Activated naive CD8-positive, alpha-beta T cell treated with anti-CD3 and anti-CD28 coated beads for 36 hours (primary cell): ENCODE results near the gene TMEM131L. TPM values are rescaled to one million over a fixed set of nuclear protein-coding genes. Genes with fewer than 3 reads are reported as not detected.
"Not testable (repeated sequence)": the region's sequence is repeated elsewhere in the genome, so short reads cannot be mapped to it uniquely, and the experiment has no call there.

ENCODE experiments used
- DNase-seq: peaks from one replicate; pipeline ENCODE4 v3.0.0; 2021
- H3K27ac Mint-ChIP-seq: one replicate; pipeline ENCODE4 v1.8.0; 2022; ENCODE audit warnings: mild to moderate bottlenecking, moderate library complexity, mixed read lengths
- H3K27me3 Mint-ChIP-seq: one replicate; pipeline ENCODE4 v1.8.0; 2022; ENCODE audit warnings: mild to moderate bottlenecking, mixed read lengths
- H3K36me3 Mint-ChIP-seq: one replicate; pipeline ENCODE4 v1.8.0; 2021; ENCODE audit warnings: mild to moderate bottlenecking, mixed read lengths
- H3K4me1 Mint-ChIP-seq: one replicate; pipeline ENCODE4 v1.8.0; 2021; ENCODE audit warnings: mixed read lengths
- H3K4me3 Mint-ChIP-seq: one replicate; pipeline ENCODE4 v1.8.0; 2022; ENCODE audit warnings: mild to moderate bottlenecking, moderate library complexity, mixed read lengths
- H3K9me3 Mint-ChIP-seq: one replicate; pipeline ENCODE4 v1.8.0; 2022; ENCODE audit warnings: mixed read lengths
- total RNA-seq, 2 experiments: library from RNA; stranded (reverse); gene quantifications; one replicate each; pipeline ENCODE4 v1.2.3, GENCODE V29; 2021

The TMEM131L gene
- total RNA-seq, 2 experiments from 2014 or later, result 45.4 to 48.1 TPM

DNA sequence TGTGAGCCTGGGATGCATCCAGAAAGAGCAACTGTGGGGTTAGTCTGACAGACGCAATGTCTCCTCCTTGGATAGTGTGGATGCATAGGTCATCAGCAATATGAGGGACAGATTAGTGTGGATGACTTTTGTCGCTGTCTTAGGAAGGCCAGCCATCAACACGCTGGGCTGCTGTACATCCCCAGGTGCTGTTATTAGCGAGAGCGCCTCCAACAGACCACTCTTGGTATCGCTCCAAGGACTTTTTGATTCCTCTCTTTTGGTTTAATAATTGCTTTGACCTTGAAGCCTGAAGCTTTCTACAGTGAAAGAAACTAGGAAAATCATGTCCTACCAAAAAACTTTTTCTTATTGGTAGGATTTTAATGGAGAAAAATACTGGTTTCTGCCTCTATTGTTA lies 76.7 kb downstream of the TMEM131L start:
- no peak for DNase-seq
- Mint-ChIP-seq H3K4me3 (no peak overlapping the region), H3K9me3 (no peaks in the 10 kb centered on the region), H3K27me3 (no peaks in the 10 kb centered on the region), H3K36me3 (peaks cover 39% of the 10 kb centered on the region), H3K4me1 (peaks cover 52% of the 10 kb centered on the region), H3K27ac (peak overlapping the region; percentile 4)

DNA sequence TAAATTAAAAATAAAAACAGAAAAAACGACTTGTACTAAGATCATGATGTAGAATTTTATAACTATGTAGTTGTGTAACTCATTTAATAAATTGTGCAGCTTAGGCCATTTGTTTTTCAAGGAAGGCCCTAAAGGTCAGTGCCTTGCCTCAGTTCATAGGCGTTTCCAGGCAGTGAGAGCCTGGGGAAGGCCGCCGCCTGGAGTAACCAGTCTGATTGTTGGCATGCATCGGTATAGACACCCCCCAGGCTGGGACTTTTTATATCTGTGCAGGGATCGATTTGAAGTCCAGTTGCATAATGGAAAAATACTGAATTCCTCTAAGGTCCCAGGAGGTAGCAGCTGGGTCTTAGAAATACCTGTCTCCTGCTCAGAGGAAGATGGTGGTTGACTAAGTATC lies 77.2 kb downstream of the TMEM131L start:
- peaks cover 36% of the 10 kb centered on the region for H3K36me3 Mint-ChIP-seq
- no peak overlapping the region for H3K4me3 Mint-ChIP-seq
- peaks cover 50% of the 10 kb centered on the region for H3K4me1 Mint-ChIP-seq
- no peaks in the 10 kb centered on the region for H3K27me3 Mint-ChIP-seq
- no peak for DNase-seq
- H3K27ac Mint-ChIP-seq, result no peak overlapping the region
- H3K9me3 Mint-ChIP-seq, result no peaks in the 10 kb centered on the region

- H3K27ac Mint-ChIP-seq, result no peak overlapping the region
- no peak for DNase-seq
- H3K4me1 Mint-ChIP-seq, result peaks cover 45% of the 10 kb centered on the region
- no peak overlapping the region for H3K4me3 Mint-ChIP-seq
- H3K36me3 Mint-ChIP-seq, result peaks cover 36% of the 10 kb centered on the region
- no peaks in the 10 kb centered on the region for H3K27me3 Mint-ChIP-seq
- H3K9me3 Mint-ChIP-seq, result no peaks in the 10 kb centered on the region
Observed at GRCh38 chr4:153545822-153546221, 79.7 kb downstream of the TMEM131L start.

- H3K9me3 Mint-ChIP-seq, result no peaks in the 10 kb centered on the region
- H3K27me3 Mint-ChIP-seq, result no peaks in the 10 kb centered on the region
- peaks cover 39% of the 10 kb centered on the region for H3K36me3 Mint-ChIP-seq
- no peak overlapping the region for H3K4me3 Mint-ChIP-seq
- peaks cover 41% of the 10 kb centered on the region for H3K4me1 Mint-ChIP-seq
- DNase-seq, result no peak
- no peak overlapping the region for H3K27ac Mint-ChIP-seq
Observed at GRCh38 chr4:153546280-153546679, 80.1 kb downstream of the TMEM131L start.

- DNase-seq, result no peak
- Mint-ChIP-seq H3K4me1 (peaks cover 32% of the 10 kb centered on the region), H3K27ac (no peak overlapping the region), H3K4me3 (no peak overlapping the region), H3K36me3 (peaks cover 30% of the 10 kb centered on the region), H3K27me3 (no peaks in the 10 kb centered on the region), H3K9me3 (no peaks in the 10 kb centered on the region)
Observed at GRCh38 chr4:153547520-153547919, 81.4 kb downstream of the TMEM131L start.

DNA sequence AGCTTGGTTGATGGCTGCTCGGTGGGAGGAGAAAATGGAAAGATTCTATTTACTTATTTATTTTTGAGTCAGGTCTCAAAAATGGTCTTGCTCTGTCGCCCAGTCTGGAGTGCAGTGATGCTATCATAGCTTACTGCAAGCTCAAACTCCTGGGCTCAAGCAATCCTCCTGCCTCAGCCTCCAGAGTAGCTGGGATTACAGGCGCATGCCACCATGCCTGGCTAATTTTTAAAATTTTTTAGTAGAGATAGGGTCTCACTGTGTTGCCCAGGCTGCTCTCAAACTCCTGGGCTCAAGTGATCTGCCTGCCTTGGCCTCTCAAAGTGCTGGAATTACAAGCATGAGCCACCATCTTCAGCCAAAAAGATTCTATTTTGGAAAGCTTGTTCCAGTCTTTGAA lies 82.7 kb downstream of the TMEM131L start:
- H3K27ac Mint-ChIP-seq, result peak overlapping the region; percentile 52
- not testable (repeated sequence) for DNase-seq, H3K4me3 Mint-ChIP-seq, H3K9me3 Mint-ChIP-seq, H3K27me3 Mint-ChIP-seq
- H3K36me3 Mint-ChIP-seq, result peaks cover 24% of the 10 kb centered on the region
- peaks cover 37% of the 10 kb centered on the region for H3K4me1 Mint-ChIP-seq

DNA sequence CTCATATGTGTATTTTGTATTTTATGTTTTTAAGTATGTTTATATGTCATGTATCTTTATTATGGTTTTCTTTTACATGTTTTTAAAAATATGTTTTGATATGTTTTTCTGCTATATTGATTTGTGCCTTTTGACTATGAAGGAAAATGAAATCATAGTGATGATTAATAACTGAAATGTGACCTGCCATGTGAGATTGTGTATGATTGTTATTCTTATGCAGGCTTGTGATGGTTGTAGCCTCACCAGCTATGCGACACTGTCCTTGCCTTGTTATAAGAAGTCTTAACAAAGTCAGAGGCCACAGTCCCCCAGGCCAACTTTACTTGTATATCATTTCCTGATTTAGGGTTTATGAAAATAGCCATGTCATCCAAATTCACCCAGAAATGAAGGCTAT lies 83.2 kb downstream of the TMEM131L start:
- DNase-seq, result no peak
- Mint-ChIP-seq H3K27ac (no peak overlapping the region), H3K27me3 (no peaks in the 10 kb centered on the region), H3K4me3 (no peak overlapping the region), H3K9me3 (no peaks in the 10 kb centered on the region), H3K36me3 (peaks cover 23% of the 10 kb centered on the region), H3K4me1 (peaks cover 36% of the 10 kb centered on the region)

DNA sequence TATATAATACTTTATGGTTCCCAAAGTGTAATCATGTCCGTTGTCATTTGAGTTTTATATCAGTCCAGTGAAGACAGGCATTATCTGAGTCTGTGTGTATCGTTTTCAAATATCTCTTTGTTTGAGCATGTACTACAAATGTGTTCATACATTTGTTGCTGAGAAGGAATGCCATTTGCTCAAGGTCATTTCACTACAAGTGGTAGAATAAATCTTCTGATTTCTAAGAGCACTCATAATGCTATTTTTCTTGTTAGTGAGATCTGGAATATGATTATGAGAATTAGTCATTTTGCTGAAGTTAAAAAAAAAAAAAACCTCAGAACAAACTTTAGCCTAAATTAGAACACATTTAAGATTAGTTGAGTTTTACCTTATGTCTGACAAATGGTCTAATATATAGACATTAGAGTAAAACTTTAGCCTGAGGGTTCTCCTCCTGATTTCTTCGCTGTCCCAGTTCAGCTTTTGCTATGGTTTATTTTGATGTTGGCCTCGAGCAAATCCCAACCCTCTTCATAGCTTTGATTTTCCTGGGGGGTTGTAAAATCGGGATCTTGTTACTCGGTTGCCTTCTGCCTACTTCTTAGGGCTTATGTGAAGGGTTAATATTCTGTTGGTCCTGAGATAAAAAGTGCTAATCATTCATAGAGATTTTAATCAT lies 87.1 kb downstream of the TMEM131L start:
- H3K4me1 Mint-ChIP-seq, result peaks cover 44% of the 10 kb centered on the region
- no peaks in the 10 kb centered on the region for H3K27me3 Mint-ChIP-seq
- peaks cover 29% of the 10 kb centered on the region for H3K36me3 Mint-ChIP-seq
- no peaks in the 10 kb centered on the region for H3K9me3 Mint-ChIP-seq
- H3K27ac Mint-ChIP-seq, result peak overlapping the region; percentile 31
- DNase-seq, result no peak
- H3K4me3 Mint-ChIP-seq, result no peak overlapping the region

- Mint-ChIP-seq H3K4me1 (peaks cover 39% of the 10 kb centered on the region), H3K36me3 (peaks cover 32% of the 10 kb centered on the region), H3K27me3 (no peaks in the 10 kb centered on the region)
Observed at GRCh38 chr4:153553819-153554170, 87.6 kb downstream of the TMEM131L start.

GRCh38 chr4:153555730-153556434 lies 89.7 kb downstream of the TMEM131L start:
- DNase-seq, result no peak
- H3K4me3 Mint-ChIP-seq, result no peak overlapping the region
- H3K4me1 Mint-ChIP-seq, result peaks cover 37% of the 10 kb centered on the region
- H3K27me3 Mint-ChIP-seq, result no peaks in the 10 kb centered on the region
- peaks cover 45% of the 10 kb centered on the region for H3K36me3 Mint-ChIP-seq
- peaks cover 5% of the 10 kb centered on the region for H3K9me3 Mint-ChIP-seq
- H3K27ac Mint-ChIP-seq, result peak overlapping the region; percentile 70

More at GRCh38 chr4:153553819-153554170, 87.6 kb downstream of the TMEM131L start:
- Mint-ChIP-seq H3K27ac (no peak overlapping the region), H3K9me3 (no peaks in the 10 kb centered on the region), H3K4me3 (no peak overlapping the region)
- no peak for DNase-seq

- H3K4me1 Mint-ChIP-seq, result peaks cover 37% of the 10 kb centered on the region
- peak overlapping the region; percentile 70 for H3K27ac Mint-ChIP-seq
- H3K27me3 Mint-ChIP-seq, result no peaks in the 10 kb centered on the region
- no peak for DNase-seq
- H3K4me3 Mint-ChIP-seq, result no peak overlapping the region
- H3K36me3 Mint-ChIP-seq, result peaks cover 46% of the 10 kb centered on the region
- H3K9me3 Mint-ChIP-seq, result peaks cover 8% of the 10 kb centered on the region
Observed at GRCh38 chr4:153556435-153556815, 90.3 kb downstream of the TMEM131L start.

- H3K9me3 Mint-ChIP-seq, result peaks cover 11% of the 10 kb centered on the region
- no peak overlapping the region for H3K4me3 Mint-ChIP-seq
- peaks cover 62% of the 10 kb centered on the region for H3K36me3 Mint-ChIP-seq
- H3K27me3 Mint-ChIP-seq, result no peaks in the 10 kb centered on the region
- H3K27ac Mint-ChIP-seq, result no peak overlapping the region
- peaks cover 30% of the 10 kb centered on the region for H3K4me1 Mint-ChIP-seq
- DNase-seq, result no peak
Observed at GRCh38 chr4:153560908-153561307, 94.7 kb downstream of the TMEM131L start.

- Mint-ChIP-seq H3K27me3 (no peaks in the 10 kb centered on the region), H3K4me3 (no peak overlapping the region), H3K4me1 (peaks cover 45% of the 10 kb centered on the region), H3K36me3 (peaks cover 66% of the 10 kb centered on the region), H3K9me3 (peaks cover 11% of the 10 kb centered on the region), H3K27ac (peak overlapping the region; percentile 2)
- DNase-seq, result no peak
Observed at GRCh38 chr4:153564630-153565525, 98.7 kb downstream of the TMEM131L start.

- Mint-ChIP-seq H3K4me1 (peaks cover 55% of the 10 kb centered on the region), H3K9me3 (peaks cover under 1% of the 10 kb centered on the region), H3K36me3 (peaks cover 59% of the 10 kb centered on the region), H3K27ac (peak overlapping the region; percentile 69), H3K4me3 (no peak overlapping the region), H3K27me3 (no peaks in the 10 kb centered on the region)
- DNase-seq, result no peak
Observed at GRCh38 chr4:153566631-153567150, 100.5 kb downstream of the TMEM131L start.

- peaks cover 57% of the 10 kb centered on the region for H3K4me1 Mint-ChIP-seq
Observed at GRCh38 chr4:153567660-153568059, 101.5 kb downstream of the TMEM131L start.

More at GRCh38 chr4:153567660-153568059, 101.5 kb downstream of the TMEM131L start:
- DNase-seq, H3K27me3 Mint-ChIP-seq, H3K4me3 Mint-ChIP-seq, H3K9me3 Mint-ChIP-seq: not testable (repeated sequence)
- Mint-ChIP-seq H3K36me3 (peaks cover 60% of the 10 kb centered on the region), H3K27ac (peak overlapping the region; percentile 57)
